ENCODE results near the gene SLC39A11. TPM values are rescaled to one million over a fixed set of nuclear protein-coding genes. Genes with fewer than 3 reads are reported as not detected.

SLC39A11 gene
- total and polyA plus RNA-seq, 2 of the 13 experiments (the other 11 are each of a cell fraction or from before 2014, with no cell fraction given), result 17.2 to 31.5 TPM

GRCh38 chr17:73068322-73069153, 23.9 kb downstream of the SLC39A11 start (continued):
- TF ChIP-seq ZNF850 (CRISPR knock-in tag; conservative IDR thresholded peaks at IDR 0.05) (no peak), ZNF646 (CRISPR knock-in tag; IDR thresholded peaks at IDR 0.05) (no peak), ZNF326 (CRISPR knock-in tag; IDR thresholded peaks at IDR 0.05; ENCODE audit: borderline replicate concordance) (no peak), ARHGAP35 (CRISPR knock-in tag; IDR thresholded peaks at IDR 0.05; ENCODE audit: borderline replicate concordance) (no peak), ZNF33B (CRISPR knock-in tag; IDR thresholded peaks at IDR 0.05) (no peak), ZNF274 (CRISPR knock-in tag; IDR thresholded peaks at IDR 0.05) (0 out of 2 replicates have a peak, but pooled peaks have one; percentile 53), RAD21 (CRISPR knock-in tag; IDR thresholded peaks at IDR 0.05) (peak; percentile 34), POGZ (CRISPR knock-in tag; IDR thresholded peaks at IDR 0.05) (peak; percentile 78; the same call in 1 of the 2 replicates), RORA (CRISPR knock-in tag; IDR thresholded peaks at IDR 0.05) (no peak), RARG (CRISPR knock-in tag; IDR thresholded peaks at IDR 0.05; ENCODE audit: low read depth) (no peak), ZNF780A (CRISPR knock-in tag; IDR thresholded peaks at IDR 0.05) (no peak), ZBTB40 (IDR thresholded peaks at IDR 0.05) (no peak), ZBTB40 (CRISPR knock-in tag; IDR thresholded peaks at IDR 0.05) (no peak; the same call in 1 of the 2 replicates), ZNF451 (CRISPR knock-in tag; IDR thresholded peaks at IDR 0.05) (no peak)

All from HepG2 (cell line).